GM20000 (cell line): ENCODE measurements around the gene PRKCB.
A peak's percentile ranks its signal among the peaks of the same experiment; 100 is the strongest.

Experiments used
- DNase-seq: peaks from one replicate; pipeline ENCODE4 v3.0.0; 2012; ENCODE audit warnings: low spot score
- TF ChIP-seq, protein P1 (sequence below): IDR thresholded peaks from 2 replicates; pipeline ENCODE4 v1.5.1; 2012; ENCODE audit warnings: mild to moderate bottlenecking, control low read depth; ENCODE audit errors: extremely low read depth, missing control alignments

Gene PRKCB

DNA sequence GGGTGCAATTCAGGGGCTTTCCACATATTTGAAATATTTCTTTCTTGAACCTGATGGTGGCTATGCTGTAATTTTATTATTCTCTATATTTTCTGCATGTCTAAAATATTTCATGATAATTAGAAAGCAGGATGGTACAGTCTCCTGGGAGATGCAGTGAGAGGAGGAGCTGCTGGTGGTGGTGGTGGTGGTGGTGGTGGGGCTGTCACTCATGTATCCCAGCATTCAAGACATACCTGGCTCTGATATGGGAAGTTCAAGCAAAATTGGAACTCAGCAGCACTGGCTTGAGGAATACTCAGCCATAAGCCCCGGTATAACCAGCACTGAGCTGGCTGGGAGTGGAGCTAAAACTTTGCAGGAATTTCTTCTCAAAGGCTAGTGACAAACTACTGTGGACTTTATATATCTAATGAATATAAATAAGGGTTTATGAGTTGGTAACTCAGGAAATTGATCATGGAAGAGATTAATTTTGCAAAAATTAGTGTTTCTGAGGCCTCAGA, 200.3 kb downstream of the PRKCB start:
- DNase-seq: no peak
- TF ChIP-seq, protein P1, sequence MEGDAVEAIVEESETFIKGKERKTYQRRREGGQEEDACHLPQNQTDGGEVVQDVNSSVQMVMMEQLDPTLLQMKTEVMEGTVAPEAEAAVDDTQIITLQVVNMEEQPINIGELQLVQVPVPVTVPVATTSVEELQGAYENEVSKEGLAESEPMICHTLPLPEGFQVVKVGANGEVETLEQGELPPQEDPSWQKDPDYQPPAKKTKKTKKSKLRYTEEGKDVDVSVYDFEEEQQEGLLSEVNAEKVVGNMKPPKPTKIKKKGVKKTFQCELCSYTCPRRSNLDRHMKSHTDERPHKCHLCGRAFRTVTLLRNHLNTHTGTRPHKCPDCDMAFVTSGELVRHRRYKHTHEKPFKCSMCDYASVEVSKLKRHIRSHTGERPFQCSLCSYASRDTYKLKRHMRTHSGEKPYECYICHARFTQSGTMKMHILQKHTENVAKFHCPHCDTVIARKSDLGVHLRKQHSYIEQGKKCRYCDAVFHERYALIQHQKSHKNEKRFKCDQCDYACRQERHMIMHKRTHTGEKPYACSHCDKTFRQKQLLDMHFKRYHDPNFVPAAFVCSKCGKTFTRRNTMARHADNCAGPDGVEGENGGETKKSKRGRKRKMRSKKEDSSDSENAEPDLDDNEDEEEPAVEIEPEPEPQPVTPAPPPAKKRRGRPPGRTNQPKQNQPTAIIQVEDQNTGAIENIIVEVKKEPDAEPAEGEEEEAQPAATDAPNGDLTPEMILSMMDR: no peak

DNA sequence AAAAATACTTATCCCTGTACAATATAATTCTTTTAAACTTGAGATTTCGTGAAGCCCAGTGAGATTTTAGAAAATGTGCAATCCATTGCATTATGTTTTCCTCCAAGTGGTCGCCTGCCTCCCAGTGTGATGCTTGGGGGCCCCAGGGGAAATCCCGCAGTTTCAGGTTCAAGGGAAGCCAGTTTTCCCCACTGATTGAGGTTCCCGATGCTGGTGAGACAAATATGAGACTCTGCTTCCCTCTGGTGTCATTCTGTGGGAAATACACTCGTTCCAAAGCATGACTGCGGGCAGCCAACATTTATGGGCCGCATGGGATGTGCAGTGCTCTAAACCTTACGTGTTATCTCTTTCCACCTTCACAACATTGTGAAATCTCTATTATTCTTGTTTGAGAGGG, 200.8 kb downstream of the PRKCB start:
- peak; percentile 55 for DNase-seq
- TF ChIP-seq, protein P1: peak; percentile 50

DNA sequence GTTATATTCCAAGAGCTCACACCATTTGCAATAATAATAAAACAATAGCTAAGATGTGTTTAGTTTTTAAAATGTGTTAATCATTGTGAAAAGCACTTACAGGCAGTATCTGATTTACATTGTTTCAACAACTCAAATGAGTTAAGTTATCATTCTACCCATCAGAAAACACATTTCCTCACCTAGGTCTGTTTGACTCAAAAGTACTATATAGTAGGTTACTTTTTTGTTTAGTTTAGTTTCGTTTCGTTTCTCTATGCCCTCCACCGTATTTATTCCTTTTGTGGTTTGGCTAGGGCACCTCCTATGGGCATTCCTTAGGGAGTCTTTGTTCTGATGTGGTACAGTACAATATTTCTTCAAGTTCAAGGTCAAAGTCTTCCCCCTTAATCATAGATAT, 201.6 kb downstream of the PRKCB start:
- no peak for DNase-seq
- TF ChIP-seq, protein P1: no peak

DNA sequence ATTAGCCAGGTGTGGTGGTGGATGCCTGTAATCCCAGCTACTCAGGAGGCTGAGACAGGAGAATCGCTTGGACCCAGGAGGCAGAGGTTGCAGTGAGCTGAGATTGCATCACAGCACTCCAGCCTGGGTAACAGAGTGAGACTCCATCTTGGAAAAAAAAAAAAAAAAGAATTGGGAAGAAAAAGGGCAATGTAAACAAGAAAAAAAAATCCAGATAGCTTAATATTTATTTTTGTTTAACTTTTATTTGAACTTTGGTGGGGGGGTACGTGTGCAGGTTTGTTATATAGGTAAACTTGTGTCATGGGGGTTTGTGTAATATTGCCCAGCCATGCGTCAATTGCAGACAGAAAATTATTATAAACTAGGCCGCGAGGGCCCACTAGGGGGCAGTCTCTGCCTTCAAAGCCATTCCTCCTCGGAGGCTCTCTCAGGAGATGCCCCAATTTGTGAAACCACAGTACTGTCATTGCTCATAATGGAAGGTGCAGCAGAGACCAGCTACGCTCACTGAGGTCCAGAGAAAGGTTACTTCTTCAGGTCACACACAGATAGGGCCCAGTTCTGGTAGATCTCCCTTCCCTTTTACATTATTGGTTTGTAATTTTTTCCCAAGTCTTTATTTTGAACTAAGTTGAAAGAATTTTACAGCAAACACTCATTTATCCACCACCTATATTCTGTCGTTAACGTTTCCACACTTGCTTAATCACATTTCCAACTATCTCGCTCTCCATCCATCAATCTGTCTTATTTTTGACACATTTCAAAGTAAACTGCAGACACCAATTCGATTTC, 206.2 kb downstream of the PRKCB start:
- TF ChIP-seq, protein P1: peak; percentile 72
- DNase-seq: peak; percentile 79

DNA sequence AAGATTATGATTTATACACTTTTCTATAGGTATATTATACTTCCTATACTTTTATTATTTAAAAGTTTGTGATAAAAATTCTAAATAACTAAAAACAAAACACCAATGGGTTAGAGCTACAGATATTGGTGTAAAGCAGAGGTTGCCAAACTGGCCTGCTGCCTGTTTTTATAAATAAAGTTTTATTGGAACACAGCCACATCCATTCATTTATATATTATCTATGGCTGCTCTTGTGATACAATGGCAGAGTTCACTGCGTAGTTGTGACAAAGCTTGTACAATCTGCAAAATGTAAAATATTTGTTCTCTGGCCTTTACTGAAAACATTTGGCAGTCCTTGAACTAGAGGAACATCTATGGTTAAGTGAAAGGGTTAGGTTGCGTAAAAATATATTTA, 208.7 kb downstream of the PRKCB start:
- TF ChIP-seq, protein P1: no peak
- no peak for DNase-seq

DNA sequence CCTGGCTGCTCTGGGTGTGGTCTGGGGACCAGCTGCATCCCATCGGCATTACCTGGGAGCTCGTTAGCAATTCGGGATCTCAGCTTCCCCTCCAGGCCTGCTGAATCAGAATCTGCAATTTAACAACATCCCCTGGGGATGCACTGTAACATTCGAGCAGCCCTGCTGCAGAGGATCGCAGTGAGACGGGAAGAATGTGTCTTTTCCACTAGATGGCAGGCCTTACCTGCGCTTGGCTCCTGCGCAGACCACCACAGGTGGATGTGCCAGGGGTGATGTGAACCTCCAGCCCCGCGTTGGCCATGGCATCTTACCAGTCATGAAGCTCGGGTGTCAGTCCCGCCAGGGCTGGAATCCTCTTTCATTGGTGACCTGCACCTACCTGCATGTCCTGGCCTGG, 209.9 kb downstream of the PRKCB start:
- no peak for DNase-seq

DNA sequence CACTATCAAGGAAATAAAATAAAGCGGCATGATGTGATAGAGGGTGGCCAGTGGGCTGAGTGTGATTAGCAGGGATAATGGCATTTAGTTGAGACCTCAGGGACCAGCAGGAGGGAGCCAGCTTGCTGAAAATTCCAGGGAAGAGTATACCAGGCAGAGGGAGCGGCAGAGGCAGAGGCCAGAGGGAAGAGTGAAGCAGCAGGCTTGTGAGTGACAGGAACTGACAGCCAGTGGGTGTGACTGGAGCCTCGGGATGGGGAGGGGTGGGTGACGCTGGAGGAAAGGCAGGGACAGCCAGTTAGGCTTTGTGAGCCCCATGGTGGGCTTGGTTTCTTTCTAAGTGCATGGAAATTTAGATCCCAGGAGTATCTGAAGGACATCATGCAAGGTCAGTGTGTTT, 210.7 kb downstream of the PRKCB start:
- no peak for DNase-seq
- TF ChIP-seq, protein P1: no peak

More for the DNA sequence above, 209.9 kb downstream of the PRKCB start:
- TF ChIP-seq, protein P1: no peak
